Skeletal muscle satellite cell (primary cell): ENCODE results near the gene SPAG16.

Experiments used
- H3K27me3 ChIP-seq: 2 replicates; pipeline ENCODE4 v1.7.0; 2013; ENCODE audit warnings: low read length; ENCODE audit not compliant: control insufficient read depth, insufficient read depth
- H3K36me3 ChIP-seq: 2 replicates; pipeline ENCODE4 v1.7.0; 2013; ENCODE audit warnings: mild to moderate bottlenecking, control low read depth, low read length; ENCODE audit not compliant: insufficient read depth
- H3K4me1 ChIP-seq: 2 replicates; pipeline ENCODE4 v1.7.0; 2013; ENCODE audit warnings: low read length; ENCODE audit not compliant: control insufficient read depth, insufficient read depth
- H3K4me2 ChIP-seq: 2 replicates; pipeline ENCODE4 v1.7.0; 2013; ENCODE audit warnings: mild to moderate bottlenecking, low read length
- H3K4me3 ChIP-seq: 2 replicates; pipeline ENCODE4 v1.7.0; 2013; ENCODE audit warnings: low read length
- H3K9ac ChIP-seq: 2 replicates; pipeline ENCODE4 v1.7.0; 2013; ENCODE audit warnings: mild to moderate bottlenecking, low read depth, low read length, moderate library complexity
- H3K9me3 ChIP-seq: replicated peaks from 2 replicates; pipeline ENCODE4 v1.7.0; 2013; ENCODE audit warnings: mild to moderate bottlenecking, control low read depth, low read length

SPAG16 gene

GRCh38 chr2:213247566-213247965 is 36.7 kb upstream of the SPAG16 start:
- Histone ChIP-seq H3K4me3 (no peak overlapping the region), H3K9me3 (no peaks in the 10 kb centered on the region), H3K4me2 (no peak overlapping the region), H3K9ac (no peak overlapping the region), H3K4me1 (peaks cover 8% of the 10 kb centered on the region), H3K36me3 (no peaks in the 10 kb centered on the region), H3K27me3 (no peaks in the 10 kb centered on the region)

DNA sequence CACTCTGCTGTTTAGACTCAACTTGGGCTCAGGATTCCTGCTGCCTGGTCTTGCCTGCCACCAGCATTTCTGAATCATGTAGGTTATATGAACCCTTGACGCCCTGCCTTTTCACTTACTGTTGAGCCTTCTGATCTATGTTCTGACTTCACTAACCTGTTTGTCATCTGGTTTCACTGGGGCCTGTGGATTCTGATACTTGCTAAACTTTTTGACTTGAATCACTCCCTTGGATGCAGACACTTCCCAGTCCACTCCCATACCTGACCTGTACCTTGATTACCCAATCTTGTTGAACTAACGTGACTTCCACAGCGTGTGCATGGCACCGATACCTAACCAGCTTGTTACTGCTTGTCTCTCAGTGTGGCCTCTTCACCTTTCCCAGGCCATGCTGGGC is 35.6 kb upstream of the SPAG16 start:
- Histone ChIP-seq H3K4me2 (no peak overlapping the region), H3K9ac (no peak overlapping the region), H3K4me1 (peaks cover 8% of the 10 kb centered on the region), H3K4me3 (no peak overlapping the region), H3K9me3 (no peaks in the 10 kb centered on the region), H3K27me3 (no peaks in the 10 kb centered on the region), H3K36me3 (no peaks in the 10 kb centered on the region)

DNA sequence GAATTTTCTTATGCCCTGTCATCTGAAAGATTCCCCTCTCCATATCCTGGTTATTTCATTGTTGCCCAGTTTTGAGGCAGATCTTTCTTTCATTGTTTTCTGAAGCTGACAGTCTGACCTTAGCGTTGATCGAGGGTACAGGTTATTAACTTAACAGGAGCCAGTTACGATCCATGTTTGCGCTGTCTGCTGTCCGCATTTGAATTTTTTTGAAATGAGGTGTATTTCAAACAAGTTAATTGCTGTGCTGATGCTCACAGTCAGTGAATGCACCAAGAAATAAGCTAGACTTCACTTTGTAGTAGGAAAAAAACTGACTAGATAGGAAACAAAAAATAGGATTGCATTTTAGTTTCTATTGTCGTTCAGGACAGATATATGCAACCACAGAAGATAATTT is 34.8 kb upstream of the SPAG16 start:
- H3K4me1 ChIP-seq, result peaks cover 8% of the 10 kb centered on the region
- no peak overlapping the region for H3K4me2 ChIP-seq
- no peaks in the 10 kb centered on the region for H3K9me3 ChIP-seq
- no peak overlapping the region for H3K4me3 ChIP-seq
- H3K27me3 ChIP-seq, result no peaks in the 10 kb centered on the region
- no peaks in the 10 kb centered on the region for H3K36me3 ChIP-seq
- no peak overlapping the region for H3K9ac ChIP-seq

DNA sequence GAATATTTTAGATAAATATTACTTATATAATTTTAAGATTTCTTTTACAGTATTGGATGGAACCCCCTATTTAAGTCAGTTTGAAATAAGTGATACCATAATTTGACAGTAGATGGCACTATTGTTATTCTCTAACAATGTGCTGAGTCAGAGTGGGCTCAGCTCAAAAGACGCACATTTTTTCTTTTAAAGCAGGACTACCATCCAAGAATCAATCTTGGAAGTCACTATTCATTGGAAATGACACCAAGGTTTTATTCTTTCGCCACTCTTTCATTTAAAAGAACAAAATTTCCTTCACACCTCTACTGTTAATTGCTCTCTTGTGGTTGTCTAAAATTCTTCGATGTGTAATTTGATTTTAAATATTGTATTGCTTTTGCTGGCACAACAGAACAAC is 32.6 kb upstream of the SPAG16 start:
- H3K4me2 ChIP-seq, result peak overlapping the region; percentile 67
- H3K27me3 ChIP-seq, result no peaks in the 10 kb centered on the region
- H3K4me1 ChIP-seq, result peaks cover 8% of the 10 kb centered on the region
- H3K36me3 ChIP-seq, result no peaks in the 10 kb centered on the region
- peak overlapping the region; percentile 41 for H3K4me3 ChIP-seq
- no peaks in the 10 kb centered on the region for H3K9me3 ChIP-seq
- H3K9ac ChIP-seq, result peak overlapping the region; percentile 59

DNA sequence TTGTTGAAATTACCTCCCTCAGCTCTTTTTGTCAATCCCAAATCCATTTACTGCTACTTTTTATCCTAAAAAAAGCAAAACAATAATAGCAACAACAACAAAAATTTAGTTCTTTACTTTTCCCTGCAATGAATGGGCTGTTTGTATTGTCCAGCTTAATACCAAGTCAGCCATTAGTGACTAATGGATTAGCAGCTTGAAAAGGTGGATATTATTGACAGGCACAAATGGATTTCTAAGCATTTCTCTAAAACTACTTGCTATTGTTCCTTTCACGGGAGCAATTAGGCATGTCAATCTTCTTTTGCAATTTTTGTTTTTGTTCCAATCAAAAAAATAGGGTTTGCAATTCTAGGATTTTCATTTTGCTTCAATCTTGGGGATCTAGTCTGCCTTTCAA is 32.1 kb upstream of the SPAG16 start:
- no peaks in the 10 kb centered on the region for H3K9me3 ChIP-seq
- H3K4me1 ChIP-seq, result peaks cover 8% of the 10 kb centered on the region
- no peak overlapping the region for H3K4me3 ChIP-seq
- no peaks in the 10 kb centered on the region for H3K36me3 ChIP-seq
- H3K27me3 ChIP-seq, result no peaks in the 10 kb centered on the region
- peak overlapping the region; percentile 59 for H3K9ac ChIP-seq
- peak overlapping the region; percentile 67 for H3K4me2 ChIP-seq

- Histone ChIP-seq H3K4me2 (no peak overlapping the region), H3K4me3 (no peak overlapping the region), H3K9me3 (no peaks in the 10 kb centered on the region), H3K36me3 (no peaks in the 10 kb centered on the region), H3K9ac (no peak overlapping the region), H3K27me3 (no peaks in the 10 kb centered on the region), H3K4me1 (peaks cover 8% of the 10 kb centered on the region)
Measured at GRCh38 chr2:213253162-213253561, 31.1 kb upstream of the SPAG16 start.

- Histone ChIP-seq H3K9ac (no peak overlapping the region), H3K36me3 (no peaks in the 10 kb centered on the region), H3K4me2 (no peak overlapping the region), H3K4me1 (no peaks in the 10 kb centered on the region), H3K9me3 (no peaks in the 10 kb centered on the region), H3K4me3 (no peak overlapping the region), H3K27me3 (no peaks in the 10 kb centered on the region)
Measured at GRCh38 chr2:213259266-213259665, 25.0 kb upstream of the SPAG16 start.

GRCh38 chr2:213261237-213261636 is 23.0 kb upstream of the SPAG16 start:
- H3K27me3 ChIP-seq, result no peaks in the 10 kb centered on the region
- H3K36me3 ChIP-seq, result no peaks in the 10 kb centered on the region
- H3K4me2 ChIP-seq, result no peak overlapping the region
- H3K4me3 ChIP-seq, result no peak overlapping the region
- H3K9ac ChIP-seq, result no peak overlapping the region
- no peaks in the 10 kb centered on the region for H3K4me1 ChIP-seq
- no peaks in the 10 kb centered on the region for H3K9me3 ChIP-seq

DNA sequence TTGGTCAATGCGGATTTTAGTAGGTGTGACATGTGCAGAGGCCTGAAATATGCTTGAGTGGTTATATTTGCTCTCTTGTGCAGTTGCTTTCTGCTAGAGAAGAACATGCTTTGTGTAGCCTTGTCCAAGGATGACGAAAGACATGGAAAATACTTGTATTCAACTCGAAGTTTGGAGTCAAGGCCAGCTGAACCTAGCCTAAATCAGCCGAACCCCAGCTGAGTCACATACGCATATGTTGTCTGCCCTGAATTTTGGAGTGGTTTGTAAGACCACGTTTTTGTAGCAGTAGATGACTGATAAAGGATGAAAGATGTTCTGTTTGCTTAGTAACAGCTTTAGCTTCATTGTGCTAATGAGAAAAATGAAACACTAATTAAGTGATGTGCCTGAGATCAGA is 22.5 kb upstream of the SPAG16 start:
- Histone ChIP-seq H3K9me3 (no peaks in the 10 kb centered on the region), H3K27me3 (no peaks in the 10 kb centered on the region), H3K36me3 (no peaks in the 10 kb centered on the region), H3K9ac (no peak overlapping the region), H3K4me1 (no peaks in the 10 kb centered on the region), H3K4me3 (no peak overlapping the region), H3K4me2 (no peak overlapping the region)

DNA sequence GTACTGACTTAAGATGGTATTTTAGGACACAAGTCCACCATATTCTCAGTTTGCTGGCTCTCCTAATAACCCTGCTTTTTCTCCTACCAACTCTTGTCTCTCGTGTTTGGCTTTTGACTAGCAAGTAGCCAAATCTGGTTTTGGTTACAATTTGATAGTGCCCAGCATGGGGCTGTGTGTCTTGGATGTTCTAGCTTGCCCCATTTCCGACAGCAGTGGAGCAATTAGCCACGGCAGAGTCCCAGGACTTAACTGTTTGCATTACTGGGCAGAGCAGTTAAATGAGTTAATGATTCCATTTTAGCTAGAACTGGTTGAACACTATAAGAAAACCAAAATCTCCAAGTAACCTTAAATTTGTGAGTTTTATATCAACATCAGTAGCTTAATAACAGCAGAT is 18.6 kb upstream of the SPAG16 start:
- no peaks in the 10 kb centered on the region for H3K4me1 ChIP-seq
- H3K4me3 ChIP-seq, result no peak overlapping the region
- H3K27me3 ChIP-seq, result no peaks in the 10 kb centered on the region
- no peak overlapping the region for H3K4me2 ChIP-seq
- no peak overlapping the region for H3K9ac ChIP-seq
- no peaks in the 10 kb centered on the region for H3K9me3 ChIP-seq
- no peaks in the 10 kb centered on the region for H3K36me3 ChIP-seq

GRCh38 chr2:213266421-213266820 is 17.8 kb upstream of the SPAG16 start:
- no peaks in the 10 kb centered on the region for H3K9me3 ChIP-seq
- no peak overlapping the region for H3K9ac ChIP-seq

GRCh38 chr2:213271947-213272346 is 12.3 kb upstream of the SPAG16 start:
- H3K36me3 ChIP-seq, result no peaks in the 10 kb centered on the region
- H3K4me1 ChIP-seq, result no peaks in the 10 kb centered on the region
- H3K27me3 ChIP-seq, result no peaks in the 10 kb centered on the region
- no peaks in the 10 kb centered on the region for H3K9me3 ChIP-seq
- H3K4me2 ChIP-seq, result no peak overlapping the region
- H3K4me3 ChIP-seq, result no peak overlapping the region
- H3K9ac ChIP-seq, result no peak overlapping the region

More at GRCh38 chr2:213266421-213266820, 17.8 kb upstream of the SPAG16 start:
- no peaks in the 10 kb centered on the region for H3K27me3 ChIP-seq
- no peak overlapping the region for H3K4me3 ChIP-seq
- H3K4me1 ChIP-seq, result no peaks in the 10 kb centered on the region
- no peaks in the 10 kb centered on the region for H3K36me3 ChIP-seq
- H3K4me2 ChIP-seq, result no peak overlapping the region
